ENCODE measurements around the gene PPM1K.

The PPM1K gene

DNA sequence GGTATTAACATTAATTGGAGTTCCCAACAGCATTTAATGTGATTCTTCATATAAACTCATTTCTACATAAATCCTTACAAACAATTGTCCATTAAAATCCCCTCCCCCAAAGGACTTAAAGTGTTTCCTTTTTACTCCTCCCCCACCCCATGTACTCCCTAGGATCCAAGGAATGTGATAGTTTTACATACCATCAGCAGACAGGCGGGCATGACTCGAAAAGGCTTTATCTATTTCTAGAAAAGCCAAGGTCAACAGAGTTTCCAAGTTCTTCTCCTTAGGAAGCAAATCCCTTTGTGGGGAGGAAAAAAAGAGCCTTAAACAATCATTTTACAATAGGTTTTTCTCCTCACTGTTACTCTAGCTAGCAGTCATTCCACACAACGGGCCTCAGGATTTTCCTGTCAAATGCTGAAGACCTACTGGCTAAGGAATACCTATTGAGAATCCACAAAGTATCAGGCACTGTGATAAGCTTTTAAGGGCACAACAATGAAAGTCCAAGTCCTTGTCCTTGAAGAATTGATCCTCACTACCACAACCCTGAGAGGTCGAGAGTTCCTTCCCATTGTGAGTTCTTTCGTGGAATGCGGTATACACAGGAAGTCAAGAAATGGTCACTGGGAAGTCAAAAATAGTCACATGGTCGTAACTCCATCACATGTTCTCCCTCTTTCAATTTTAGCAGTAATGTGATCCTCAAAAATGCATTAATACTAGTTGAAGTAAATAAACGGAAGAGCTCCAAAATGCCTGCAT is 7.2 kb downstream of the PPM1K start:
- DNase-seq (ENCODE audit: low spot score) = no peak

DNA sequence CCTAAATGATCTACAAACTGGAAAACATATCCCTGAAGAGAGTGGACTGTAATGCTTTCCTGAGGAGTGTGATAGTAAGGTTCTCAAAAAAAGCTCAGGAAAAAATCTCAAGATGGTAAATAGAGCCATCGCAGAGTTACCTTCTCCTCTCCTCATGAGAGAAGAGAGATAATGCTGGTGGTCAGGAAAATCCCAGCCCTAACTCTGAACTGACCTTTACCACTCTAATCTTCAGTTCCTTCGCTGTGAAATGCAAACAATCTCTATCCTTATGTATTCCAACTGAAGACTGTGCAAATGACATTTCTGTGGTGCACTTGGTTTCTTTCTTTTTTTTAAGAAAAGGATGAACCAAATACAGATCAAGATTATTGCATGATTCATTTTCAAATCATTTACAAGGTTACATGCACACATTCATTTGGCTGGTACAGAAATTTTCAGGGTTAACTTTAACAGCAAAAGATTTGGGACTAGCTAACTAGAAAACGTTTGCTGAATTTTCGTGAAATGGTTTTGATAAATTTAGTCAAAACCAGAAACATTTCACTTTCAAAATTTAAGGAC is 8.3 kb downstream of the PPM1K start:
- no peak for DNase-seq (ENCODE audit: low spot score)

GRCh38 chr4:88275516-88275915 is 8.8 kb downstream of the PPM1K start:
- DNase-seq (ENCODE audit: low spot score) = no peak

GRCh38 chr4:88268913-88269312 is 15.4 kb downstream of the PPM1K start:
- no peak for DNase-seq (ENCODE audit: low spot score)

- no peak for DNase-seq (ENCODE audit: low spot score)
These were observed 20.0 kb downstream of the PPM1K start for GRCh38 chr4:88264336-88264735.

DNA sequence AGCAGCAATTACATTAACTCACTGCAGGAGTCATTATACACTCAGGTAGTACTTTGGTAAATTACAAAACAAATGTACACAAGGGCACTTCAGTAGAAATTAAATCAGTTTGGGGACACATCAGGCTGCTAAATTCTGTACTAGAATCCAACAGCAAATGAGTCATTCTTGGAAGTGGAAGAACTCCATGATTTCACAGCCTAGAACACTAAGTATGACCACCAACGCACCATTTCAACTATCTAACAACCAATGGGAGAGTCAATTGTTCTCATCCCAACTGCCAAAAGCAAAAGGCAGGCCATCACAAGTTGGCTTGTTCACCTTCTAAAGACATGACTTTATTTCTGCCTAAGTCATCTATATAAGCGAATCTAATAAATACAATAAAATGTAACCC is 26.6 kb downstream of the PPM1K start:
- DNase-seq (ENCODE audit: low spot score) = no peak

- no peak for DNase-seq (ENCODE audit: low spot score)
These were observed 29.2 kb downstream of the PPM1K start for GRCh38 chr4:88255111-88255510.

GRCh38 chr4:88251924-88252323 is 32.4 kb downstream of the PPM1K start:
- DNase-seq (ENCODE audit: low spot score) = no peak

GRCh38 chr4:88247148-88247547 is 37.2 kb downstream of the PPM1K start:
- no peak for DNase-seq (ENCODE audit: low spot score)

DNA sequence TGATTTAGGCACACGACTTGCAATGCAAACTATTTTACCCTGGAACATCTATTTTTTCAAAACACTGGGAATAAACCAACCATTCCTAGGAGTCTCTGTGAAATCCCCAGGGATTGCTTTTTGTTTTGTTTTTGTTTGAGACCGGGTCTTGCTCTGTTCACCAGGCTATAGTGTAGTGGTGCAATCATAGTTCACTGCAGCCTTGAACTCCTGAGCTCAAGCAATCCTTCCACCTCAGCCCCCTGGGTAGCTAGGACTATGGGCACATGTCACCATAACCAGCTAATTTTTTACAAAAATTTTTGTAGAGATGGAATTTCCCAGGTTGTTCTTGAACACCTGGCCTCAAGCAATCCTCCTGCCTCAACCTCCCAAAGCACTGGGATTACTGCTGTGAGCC is 37.8 kb downstream of the PPM1K start:
- DNase-seq (ENCODE audit: low spot score) = no peak

- peak; percentile 20 for DNase-seq (ENCODE audit: low spot score)
These were observed 39.4 kb downstream of the PPM1K start for GRCh38 chr4:88244816-88245579.

DNA sequence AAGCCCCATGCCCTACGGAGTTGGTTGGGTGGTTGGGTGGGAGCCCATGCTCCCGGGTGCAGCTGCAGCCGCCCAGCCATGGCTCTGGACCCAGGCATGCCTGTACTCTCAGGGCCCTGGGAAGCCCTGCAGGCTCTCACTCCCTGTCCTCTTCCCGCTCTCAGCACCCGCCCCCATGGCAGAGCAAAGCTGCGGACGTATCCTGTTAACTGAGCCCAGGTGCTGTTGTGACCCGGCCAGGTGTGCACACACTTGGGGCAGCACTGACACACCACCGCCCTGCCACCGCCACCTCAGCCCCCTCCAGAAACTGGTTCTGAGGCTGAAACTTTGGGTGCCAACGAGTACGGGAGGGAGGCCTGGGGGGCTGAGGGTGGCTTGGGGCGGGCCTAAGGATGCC is 40.3 kb downstream of the PPM1K start:
- DNase-seq (ENCODE audit: low spot score) = no peak

DNA sequence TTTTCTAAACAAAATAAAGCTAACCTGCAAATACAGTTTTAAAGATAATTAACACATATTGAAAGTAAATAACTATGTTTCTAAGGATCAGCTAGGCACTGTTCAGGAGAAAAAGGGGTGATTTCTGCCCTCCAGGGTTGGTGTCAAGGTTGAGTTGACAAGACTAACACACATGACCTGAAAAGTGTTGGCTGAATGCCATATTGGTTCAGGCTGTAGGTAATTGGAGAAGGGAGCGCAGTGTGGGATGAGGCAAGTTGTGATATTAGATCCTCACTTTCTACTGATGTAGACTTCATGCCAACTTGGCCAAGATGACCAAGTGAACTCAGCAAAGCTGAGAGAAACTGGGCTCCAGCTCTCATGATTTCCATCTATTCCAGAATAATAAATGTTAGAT is 42.2 kb downstream of the PPM1K start:
- no peak for DNase-seq (ENCODE audit: low spot score)

DNA sequence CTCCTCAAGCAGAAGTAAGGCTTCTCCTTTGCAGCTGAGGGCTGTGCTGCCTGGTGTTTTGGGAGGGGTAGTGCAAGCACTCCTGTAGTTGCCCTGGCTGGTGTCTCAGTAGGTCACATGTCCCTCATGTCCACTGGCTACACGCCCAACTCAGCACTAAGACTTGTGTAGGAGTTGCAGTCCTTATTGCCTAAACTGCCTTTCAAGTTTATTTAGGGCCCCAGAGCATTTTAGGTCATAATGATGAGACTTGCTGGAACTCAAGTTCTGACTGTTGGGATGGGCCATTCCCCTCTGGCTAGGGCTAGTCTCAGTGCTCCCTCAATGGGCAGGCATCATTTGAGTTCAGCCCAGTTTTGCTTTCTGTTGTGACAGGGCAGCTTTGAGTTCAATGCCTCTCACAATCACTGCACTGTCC is 44.1 kb downstream of the PPM1K start:
- DNase-seq (ENCODE audit: low spot score) = no peak

GRCh38 chr4:88230969-88231771 is 53.2 kb downstream of the PPM1K start:
- DNase-seq (ENCODE audit: low spot score) = no peak

- no peak for DNase-seq (ENCODE audit: low spot score)
These were observed 53.9 kb downstream of the PPM1K start for GRCh38 chr4:88230461-88230891.

DNA sequence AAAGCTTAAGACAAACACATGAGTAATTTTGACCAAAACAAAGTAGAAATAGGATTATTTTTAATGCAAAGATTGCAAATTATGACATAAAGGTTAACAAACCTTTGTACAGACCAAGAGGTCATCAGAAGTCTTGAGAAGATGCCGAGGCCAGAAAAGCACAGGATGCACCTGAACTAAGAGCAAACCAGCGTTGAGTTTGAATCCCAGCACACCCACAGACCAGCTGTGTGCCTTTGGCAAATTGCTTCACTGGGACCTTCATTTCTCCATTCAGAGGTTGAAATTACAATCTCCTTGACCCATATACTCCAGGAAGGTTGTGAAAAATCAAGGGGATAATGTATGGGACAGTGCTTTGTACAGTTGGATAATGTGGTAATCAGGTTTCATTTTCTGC is 56.6 kb downstream of the PPM1K start:
- DNase-seq (ENCODE audit: low spot score) = no peak

- DNase-seq (ENCODE audit: low spot score) = no peak
These were observed 58.2 kb downstream of the PPM1K start for GRCh38 chr4:88226143-88226542.

- DNase-seq (ENCODE audit: low spot score) = no peak
These were observed 58.9 kb downstream of the PPM1K start for GRCh38 chr4:88225232-88226105.

DNA sequence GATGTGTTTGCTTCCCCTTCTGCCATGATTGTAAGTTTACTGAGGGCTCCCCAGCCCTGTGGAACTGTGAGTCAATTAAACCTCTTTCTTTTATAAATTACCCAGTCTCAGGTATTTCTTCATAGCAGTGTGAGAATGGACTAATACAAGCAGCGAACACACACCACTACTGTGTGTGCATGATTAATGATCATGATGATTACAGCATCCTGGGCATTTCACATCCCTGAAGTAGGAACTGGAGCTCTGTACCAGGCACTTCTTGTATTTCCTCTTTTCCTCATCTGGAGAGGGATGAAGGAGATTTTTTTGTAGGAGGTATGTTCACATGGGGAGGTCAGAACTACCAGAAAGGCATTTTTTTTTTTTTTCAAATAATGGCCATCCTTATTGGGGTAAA is 60.8 kb downstream of the PPM1K start:
- no peak for DNase-seq (ENCODE audit: low spot score)

DNA sequence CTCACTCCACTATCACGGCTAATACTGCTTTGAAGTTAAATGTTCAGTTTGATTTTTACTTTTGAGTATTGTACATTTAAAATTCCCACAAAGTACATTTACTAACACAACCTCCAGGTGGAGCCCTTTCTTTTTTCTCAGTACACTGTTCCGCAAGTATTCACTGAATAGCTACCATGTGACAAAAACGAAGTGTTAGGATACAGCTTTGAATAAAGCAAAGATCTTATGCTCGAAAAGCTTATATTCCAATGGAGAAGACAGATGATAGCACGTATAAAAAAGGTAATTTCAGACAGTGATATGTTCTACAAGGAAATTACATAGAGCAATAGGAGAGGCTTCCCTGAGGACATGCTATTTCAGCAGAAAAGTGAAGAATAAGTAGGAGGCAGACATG is 65.3 kb downstream of the PPM1K start:
- peak; percentile 60 for DNase-seq (ENCODE audit: low spot score)
